ENCODE results near the gene BUD23. TPM values are rescaled to one million over a fixed set of nuclear protein-coding genes. Genes with fewer than 3 reads are reported as not detected.

The BUD23 gene
- total and polyA plus RNA-seq, 2 donors (not counting 3 experiments of a cell fraction or from before 2014, with no cell fraction given): 62.1 to 64.6 TPM

GRCh38 chr7:73740771-73741170 lies 57.4 kb downstream of the BUD23 start:
- peaks cover 6% of the 10 kb centered on the region for H3K4me1 ChIP-seq (ENCODE audit: control insufficient read depth, extremely low read depth, insufficient read depth, low read length)
- H2AFZ ChIP-seq (ENCODE audit: low read depth, low read length): no peak overlapping the region
- H3K36me3 ChIP-seq (ENCODE audit: control insufficient read depth in 2 of 2, extremely low read depth in 1 of 2, insufficient read depth in 2 of 2, low read length in 2 of 2): no peaks in the 10 kb centered on the region
- intact Hi-C loops (cut with micrococcal nuclease) (no loop called here), dilution Hi-C loops (cut with MboI; ENCODE audit: extremely low pct_ligation_motif_present, low sequenced_read_pairs) (no loop called here)
- TF ChIP-seq JUN (IDR thresholded peaks at IDR 0.05; ENCODE audit: borderline replicate concordance, insufficient read depth, insufficient read length, low read depth) (no peak), POLR2A (IDR thresholded peaks at IDR 0.05; ENCODE audit: low read depth, low read length) (no peak), MYC (IDR thresholded peaks at IDR 0.05; ENCODE audit: low read depth, low read length) (no peak), MAX (IDR thresholded peaks at IDR 0.05; ENCODE audit: insufficient read depth, insufficient read length) (no peak), CTCF (IDR thresholded peaks at IDR 0.05; ENCODE audit: extremely low read depth in 1 of 2, insufficient read depth in 1 of 2, low read depth in 1 of 2, low read length in 2 of 2) (no peak), EZH2 (IDR thresholded peaks at IDR 0.05; ENCODE audit: borderline replicate concordance, low read depth, low read length, severe bottlenecking) (no peak), FOS (IDR thresholded peaks at IDR 0.05; ENCODE audit: borderline replicate concordance, insufficient read depth, low read length) (no peak), POLR2AphosphoS5 (IDR thresholded peaks at IDR 0.05; ENCODE audit: insufficient read depth, low read depth, low read length) (no peak), GATA2 (IDR thresholded peaks at IDR 0.05; ENCODE audit: insufficient read depth, insufficient read length, low read depth, low read length) (no peak)
- no peak for FAIRE-seq
- H3K9ac ChIP-seq (replicated peaks; ENCODE audit: extremely low read depth, insufficient read depth, low read length): no peak overlapping the region
- no peak overlapping the region for H3K4me3 ChIP-seq (replicated peaks in 1 of 3; ENCODE audit: insufficient read depth in 1 of 3, low read depth in 1 of 3, low read length in 3 of 3)
- ChIA-PET POLR2A (no interaction called here), CTCF (interaction anchor here (0.8 to 1.7 kb wide), 6 partner anchors 15 to 134 kb away, joined by 3 to 6 read pairs (median 3); partner anchors contain the start of gene VPS37D)
- H4K20me1 ChIP-seq (replicated peaks; ENCODE audit: control insufficient read depth, extremely low read depth, insufficient read depth, low read length): no peaks in the 10 kb centered on the region
- no peaks in the 10 kb centered on the region for H3K9me3 ChIP-seq (replicated peaks; ENCODE audit: control insufficient read depth, insufficient read depth, low read length)
- no peak overlapping the region for H3K4me2 ChIP-seq (ENCODE audit: insufficient read depth, low read length)
- no peaks in the 10 kb centered on the region for H3K79me2 ChIP-seq (ENCODE audit: control insufficient read depth, insufficient read depth, low read length)
- no peak overlapping the region for H3K27ac ChIP-seq (ENCODE audit: insufficient read depth, low read depth, low read length)
- no TSS peak for BruUV-seq (replicated peaks)
- no peaks in the 10 kb centered on the region for H3K9me1 ChIP-seq (replicated peaks; ENCODE audit: control insufficient read depth, extremely low read depth, insufficient read depth, low read length)
- no peak for DNase-seq (ENCODE audit: low read depth, low spot score)
- H3K27me3 ChIP-seq (ENCODE audit: control insufficient read depth in 2 of 2, insufficient read depth in 2 of 2, low read length in 2 of 2): no peaks in the 10 kb centered on the region

Data from endothelial cell of umbilical vein (primary cell).